HepG2 (cell line): ENCODE data around the gene ZFR. TPM values are rescaled to one million over a fixed set of nuclear protein-coding genes. Genes with fewer than 3 reads are reported as not detected.

Experiments
- GFI1 ChIP-seq: sonication (generic); formaldehyde crosslinking; IDR thresholded peaks from 2 replicates; pipeline ENCODE4 v1.5.0; 2020; ENCODE audit warnings: missing genetic modification reagents, mild to moderate bottlenecking, borderline replicate concordance
- KAT2B ChIP-seq: fragments of 150-350 bp; IDR thresholded peaks from 2 replicates; pipeline ENCODE4 v1.6.1; 2014; ENCODE audit warnings: low read depth, low read length, borderline replicate concordance
- NFATC3 ChIP-seq: sonication (generic); formaldehyde crosslinking; IDR thresholded peaks from 2 replicates; pipeline ENCODE4 v1.5.1; 2020; ENCODE audit warnings: mild to moderate bottlenecking, missing genetic modification reagents
- PCBP2 ChIP-seq: fragments of 200-400 bp; formaldehyde crosslinking; optimal IDR thresholded peaks from 2 replicates; pipeline ENCODE3; 2018; ENCODE audit warnings: low read length, low read depth; ENCODE audit not compliant: poor library complexity, severe bottlenecking
- POLR2AphosphoS2 ChIP-seq: IDR thresholded peaks from 2 replicates; pipeline ENCODE4 v1.6.1; 2011; ENCODE audit warnings: low read depth, low read length, improper control_type of control experiment
- RBFOX2 ChIP-seq: fragments of 200-400 bp; formaldehyde crosslinking; IDR thresholded peaks from 2 replicates; pipeline ENCODE4 v1.6.1; 2017; ENCODE audit warnings: low read depth, mild to moderate bottlenecking, low read length
- RBM22 ChIP-seq: fragments of 200-400 bp; formaldehyde crosslinking; optimal IDR thresholded peaks from 2 replicates; pipeline ENCODE3; 2017; ENCODE audit warnings: mild to moderate bottlenecking, low read length, moderate library complexity
- SMAD1 ChIP-seq: sonication (generic); formaldehyde crosslinking; IDR thresholded peaks from 2 replicates; pipeline ENCODE4 v1.4.0; 2020; ENCODE audit warnings: missing genetic modification reagents, low read depth, mild to moderate bottlenecking, borderline replicate concordance
- SP4 ChIP-seq: sonication (generic); formaldehyde crosslinking; IDR thresholded peaks from 2 replicates; pipeline ENCODE4 v1.8.1; 2023; ENCODE audit warnings: mild to moderate bottlenecking, missing genetic modification reagents
- SRSF1 ChIP-seq: fragments of 200-400 bp; formaldehyde crosslinking; optimal IDR thresholded peaks from 2 replicates; pipeline ENCODE3; 2017; ENCODE audit warnings: mild to moderate bottlenecking, low read depth, low read length, moderate library complexity
- YEATS4 ChIP-seq: sonication (generic); formaldehyde crosslinking; IDR thresholded peaks from 2 replicates; pipeline ENCODE4 v1.4.0; 2020; ENCODE audit warnings: missing genetic modification reagents, borderline replicate concordance
- ZNF124 ChIP-seq: sonication (generic); formaldehyde crosslinking; IDR thresholded peaks from 2 replicates; pipeline ENCODE4 v1.4.0; 2020; ENCODE audit warnings: missing genetic modification reagents
- ZNF138 ChIP-seq: sonication (generic); formaldehyde crosslinking; IDR thresholded peaks from 2 replicates; pipeline ENCODE4 v1.5.0; 2020; ENCODE audit warnings: mild to moderate bottlenecking, low read depth, missing genetic modification reagents
- ZNF143 ChIP-seq: sonication (generic); formaldehyde crosslinking; IDR thresholded peaks from 2 replicates; pipeline ENCODE4 v1.4.0; 2020; ENCODE audit warnings: missing genetic modification reagents
- ZNF326 ChIP-seq: sonication (generic); formaldehyde crosslinking; IDR thresholded peaks from 2 replicates; pipeline ENCODE4 v1.4.0; 2020; ENCODE audit warnings: missing genetic modification reagents, borderline replicate concordance
- ZNF460 ChIP-seq: sonication (generic); formaldehyde crosslinking; IDR thresholded peaks from 2 replicates; pipeline ENCODE4 v1.5.1; 2020; ENCODE audit warnings: missing genetic modification reagents, mild to moderate bottlenecking, borderline replicate concordance
- ZNF550 ChIP-seq: sonication (generic); formaldehyde crosslinking; IDR thresholded peaks from 2 replicates; pipeline ENCODE4 v1.4.0; 2020; ENCODE audit warnings: mild to moderate bottlenecking, missing genetic modification reagents, borderline replicate concordance
- ZNF790 ChIP-seq: sonication (generic); formaldehyde crosslinking; IDR thresholded peaks from 2 replicates; pipeline ENCODE4 v1.8.0; 2022; ENCODE audit warnings: missing genetic modification reagents, mild to moderate bottlenecking, borderline replicate concordance
- ZSCAN21 ChIP-seq: sonication (generic); formaldehyde crosslinking; IDR thresholded peaks from 2 replicates; pipeline ENCODE4 v1.8.0; 2022; ENCODE audit warnings: mild to moderate bottlenecking, missing genetic modification reagents, moderate library complexity, borderline replicate concordance
- polyA plus RNA-seq, 8 experiments: library from polyadenylated mRNA; depleted of rRNA in 3 of 8; stranded (reverse) in 7 of 8; unstranded in 1 of 8; fragments of >200 nt; fragmentation: Illumina TruSeq in 4 of 8; extraction: Trizol in 4 of 8; gene quantifications; 2 replicates each; pipeline versions ENCODE4 v1.2.1 to v1.2.3, GENCODE V29; 2011 to 2016; ENCODE audit warnings: low read depth in 4 of 8, missing spikeins in 1 of 8, mixed read lengths in 1 of 8; ENCODE audit not compliant: insufficient read depth in 1 of 8
- total RNA-seq, 5 experiments: library from RNA; depleted of rRNA; stranded (reverse); fragments of >200 nt; fragmentation: Illumina TruSeq; extraction: Trizol; gene quantifications; 2 replicates each; pipeline ENCODE4 v1.2.3, GENCODE V29; 2016; ENCODE audit warnings: low read depth in 1 of 5
- TF ChIP-seq, protein P1 (sequence below): sonication (generic); formaldehyde crosslinking; IDR thresholded peaks from 2 replicates; pipeline ENCODE4 v1.8.0; 2022; ENCODE audit warnings: missing genetic modification reagents, mild to moderate bottlenecking, moderate library complexity, borderline replicate concordance
- TF ChIP-seq, protein P2 (sequence below): sonication (generic); formaldehyde crosslinking; IDR thresholded peaks from 2 replicates; pipeline ENCODE4 v1.5.1; 2020; ENCODE audit warnings: missing genetic modification reagents, mild to moderate bottlenecking, borderline replicate concordance
- TF ChIP-seq, protein P3 (sequence below): sonication (generic); formaldehyde crosslinking; conservative IDR thresholded peaks from 2 replicates; pipeline ENCODE4 v1.5.0; 2020; ENCODE audit warnings: missing genetic modification reagents
- TF ChIP-seq, protein P4 (sequence below): sonication (generic); formaldehyde crosslinking; IDR thresholded peaks from 2 replicates; pipeline ENCODE4 v1.8.0; 2022; ENCODE audit warnings: missing genetic modification reagents, low read depth, mild to moderate bottlenecking, borderline replicate concordance

Gene ZFR
- total and polyA plus RNA-seq, 2 of the 13 experiments (the other 11 are each of a cell fraction or from before 2014, with no cell fraction given), result 89.0 to 92.8 TPM

DNA sequence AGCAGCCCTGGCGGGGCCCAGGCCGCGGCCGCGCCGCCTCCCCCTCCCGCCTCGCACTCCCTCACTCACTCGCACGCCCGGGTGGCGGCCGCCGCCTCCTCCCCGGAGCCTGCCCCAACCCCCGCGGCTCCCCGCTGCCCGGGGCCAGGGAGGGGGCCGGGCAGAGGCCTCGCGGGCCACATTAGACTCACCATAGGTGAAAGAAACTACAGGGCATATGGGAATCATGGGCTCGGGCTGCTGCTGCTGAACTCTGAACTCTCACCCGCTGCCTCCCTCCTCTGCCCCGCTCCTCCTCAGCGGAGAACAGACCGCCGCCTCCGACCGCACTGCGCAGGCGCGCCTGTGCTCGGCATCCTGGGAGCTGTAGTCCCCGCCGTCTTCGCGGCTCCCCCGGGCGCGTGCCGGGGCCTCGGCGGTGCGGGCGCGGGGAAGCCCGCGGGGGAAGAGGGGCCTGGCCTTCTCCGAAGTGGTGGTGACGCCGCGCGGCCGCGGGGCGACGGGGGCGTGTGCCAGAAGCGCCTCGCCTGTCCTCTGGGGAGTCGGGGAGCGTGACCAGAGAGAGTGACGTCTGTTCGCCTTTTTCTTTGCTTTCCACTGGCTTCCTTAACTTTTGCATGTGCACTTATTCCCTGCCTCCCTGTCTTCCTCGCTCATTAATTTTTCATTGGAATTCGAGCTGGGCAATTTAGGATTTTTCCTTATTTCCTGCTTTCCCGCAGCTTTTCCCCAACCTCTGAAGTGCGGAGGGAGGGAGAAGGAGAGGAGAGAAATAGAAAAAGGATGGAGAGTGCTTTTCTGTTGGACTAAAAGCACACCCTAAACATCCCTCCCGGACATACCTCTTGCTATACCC, at the start of gene ZFR (continued):
- 0 out of 2 replicates have a peak, but pooled peaks have one; percentile 29 for TF ChIP-seq NFATC3
- no peak for TF ChIP-seq POLR2AphosphoS2
- TF ChIP-seq, protein P1, sequence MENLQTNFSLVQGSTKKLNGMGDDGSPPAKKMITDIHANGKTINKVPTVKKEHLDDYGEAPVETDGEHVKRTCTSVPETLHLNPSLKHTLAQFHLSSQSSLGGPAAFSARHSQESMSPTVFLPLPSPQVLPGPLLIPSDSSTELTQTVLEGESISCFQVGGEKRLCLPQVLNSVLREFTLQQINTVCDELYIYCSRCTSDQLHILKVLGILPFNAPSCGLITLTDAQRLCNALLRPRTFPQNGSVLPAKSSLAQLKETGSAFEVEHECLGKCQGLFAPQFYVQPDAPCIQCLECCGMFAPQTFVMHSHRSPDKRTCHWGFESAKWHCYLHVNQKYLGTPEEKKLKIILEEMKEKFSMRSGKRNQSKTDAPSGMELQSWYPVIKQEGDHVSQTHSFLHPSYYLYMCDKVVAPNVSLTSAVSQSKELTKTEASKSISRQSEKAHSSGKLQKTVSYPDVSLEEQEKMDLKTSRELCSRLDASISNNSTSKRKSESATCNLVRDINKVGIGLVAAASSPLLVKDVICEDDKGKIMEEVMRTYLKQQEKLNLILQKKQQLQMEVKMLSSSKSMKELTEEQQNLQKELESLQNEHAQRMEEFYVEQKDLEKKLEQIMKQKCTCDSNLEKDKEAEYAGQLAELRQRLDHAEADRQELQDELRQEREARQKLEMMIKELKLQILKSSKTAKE, result no peak
- TF ChIP-seq ZNF550 (CRISPR knock-in tag), result 0 out of 2 replicates have a peak, but pooled peaks have one; percentile 59
- TF ChIP-seq SRSF1, result no peak
- peak; percentile 94 for TF ChIP-seq ZNF143
- TF ChIP-seq GFI1 (CRISPR knock-in tag), result peak; percentile 52; the same call in 1 of the 2 replicates
- no peak for TF ChIP-seq RBM22
- TF ChIP-seq ZNF138 (CRISPR knock-in tag), result peak; percentile 89; the same call in 1 of the 2 replicates
- TF ChIP-seq ZSCAN21 (CRISPR knock-in tag), result peak; percentile 68; the same call in 1 of the 2 replicates
- TF ChIP-seq, protein P2, sequence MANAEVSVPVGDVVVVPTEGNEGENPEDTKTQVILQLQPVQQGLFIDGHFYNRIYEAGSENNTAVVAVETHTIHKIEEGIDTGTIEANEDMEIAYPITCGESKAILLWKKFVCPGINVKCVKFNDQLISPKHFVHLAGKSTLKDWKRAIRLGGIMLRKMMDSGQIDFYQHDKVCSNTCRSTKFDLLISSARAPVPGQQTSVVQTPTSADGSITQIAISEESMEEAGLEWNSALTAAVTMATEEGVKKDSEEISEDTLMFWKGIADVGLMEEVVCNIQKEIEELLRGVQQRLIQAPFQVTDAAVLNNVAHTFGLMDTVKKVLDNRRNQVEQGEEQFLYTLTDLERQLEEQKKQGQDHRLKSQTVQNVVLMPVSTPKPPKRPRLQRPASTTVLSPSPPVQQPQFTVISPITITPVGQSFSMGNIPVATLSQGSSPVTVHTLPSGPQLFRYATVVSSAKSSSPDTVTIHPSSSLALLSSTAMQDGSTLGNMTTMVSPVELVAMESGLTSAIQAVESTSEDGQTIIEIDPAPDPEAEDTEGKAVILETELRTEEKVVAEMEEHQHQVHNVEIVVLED (CRISPR knock-in tag), result peak; percentile 66
- no peak for TF ChIP-seq ZNF326 (CRISPR knock-in tag)
- TF ChIP-seq, protein P3, sequence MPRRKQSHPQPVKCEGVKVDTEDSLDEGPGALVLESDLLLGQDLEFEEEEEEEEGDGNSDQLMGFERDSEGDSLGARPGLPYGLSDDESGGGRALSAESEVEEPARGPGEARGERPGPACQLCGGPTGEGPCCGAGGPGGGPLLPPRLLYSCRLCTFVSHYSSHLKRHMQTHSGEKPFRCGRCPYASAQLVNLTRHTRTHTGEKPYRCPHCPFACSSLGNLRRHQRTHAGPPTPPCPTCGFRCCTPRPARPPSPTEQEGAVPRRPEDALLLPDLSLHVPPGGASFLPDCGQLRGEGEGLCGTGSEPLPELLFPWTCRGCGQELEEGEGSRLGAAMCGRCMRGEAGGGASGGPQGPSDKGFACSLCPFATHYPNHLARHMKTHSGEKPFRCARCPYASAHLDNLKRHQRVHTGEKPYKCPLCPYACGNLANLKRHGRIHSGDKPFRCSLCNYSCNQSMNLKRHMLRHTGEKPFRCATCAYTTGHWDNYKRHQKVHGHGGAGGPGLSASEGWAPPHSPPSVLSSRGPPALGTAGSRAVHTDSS (CRISPR knock-in tag), result no peak
- peak; percentile 52; the same call in 1 of the 2 replicates for TF ChIP-seq ZNF790 (CRISPR knock-in tag)
- peak; percentile 93 for TF ChIP-seq RBFOX2
- TF ChIP-seq SP4 (CRISPR knock-in tag), result peak; percentile 64
- TF ChIP-seq KAT2B, result no peak
- TF ChIP-seq ZNF124, result 0 out of 2 replicates have a peak, but pooled peaks have one; percentile 47
- no peak for TF ChIP-seq ZNF460
- TF ChIP-seq YEATS4, result peak; percentile 71; the same call in 1 of the 2 replicates
- TF ChIP-seq, protein P4, sequence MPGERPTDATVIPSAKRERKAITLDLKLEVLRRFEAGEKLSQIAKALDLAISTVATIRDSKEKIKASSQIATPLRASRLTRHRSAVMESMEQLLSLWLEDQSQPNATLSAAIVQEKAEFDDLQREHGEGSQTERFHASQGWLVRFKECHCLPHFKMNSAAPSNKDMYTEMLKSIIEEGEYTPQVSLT (CRISPR knock-in tag), result no peak
- no peak for TF ChIP-seq PCBP2
- TF ChIP-seq SMAD1 (CRISPR knock-in tag), result 0 out of 2 replicates have a peak, but pooled peaks have one; percentile 24
